Immature natural killer cell (primary cell): ENCODE data around the gene MTCL1. TPM values are rescaled to one million over a fixed set of nuclear protein-coding genes. Genes with fewer than 3 reads are reported as not detected.

ENCODE experiments used
- DNase-seq, 3 donors: peaks; one replicate each; pipeline ENCODE4 v3.0.0; 2022; ENCODE audit warnings: mixed read lengths in 1 of 3
- H3K27ac Mint-ChIP-seq, 6 donors: one replicate each; pipeline ENCODE4 v1.8.0; 2020; ENCODE audit warnings: mixed read lengths in 6 of 6, mild to moderate bottlenecking in 5 of 6, inconsistent platforms in 4 of 6, moderate library complexity in 3 of 6
- H3K27me3 Mint-ChIP-seq, 3 donors: one replicate each; pipeline ENCODE4 v1.8.0; 2020 to 2021; ENCODE audit warnings: low read depth in 3 of 3, mild to moderate bottlenecking in 3 of 3, mixed read lengths in 3 of 3, moderate library complexity in 3 of 3, inconsistent platforms in 1 of 3
- H3K36me3 Mint-ChIP-seq, 3 donors: one replicate each; pipeline ENCODE4 v1.8.0; 2020; ENCODE audit warnings: mixed read lengths in 3 of 3, inconsistent platforms in 2 of 3, mild to moderate bottlenecking in 2 of 3
- H3K4me1 Mint-ChIP-seq, 2 donors: one replicate each; pipeline ENCODE4 v1.8.0; 2020; ENCODE audit warnings: inconsistent platforms in 2 of 2, mild to moderate bottlenecking in 2 of 2, mixed read lengths in 2 of 2, moderate library complexity in 1 of 2
- H3K4me3 Mint-ChIP-seq, 5 donors: one replicate each; pipeline ENCODE4 v1.8.0; 2020; ENCODE audit warnings: mild to moderate bottlenecking in 5 of 5, mixed read lengths in 5 of 5, inconsistent platforms in 3 of 5, moderate library complexity in 3 of 5
- H3K9me3 Mint-ChIP-seq, 6 donors: one replicate each; pipeline ENCODE4 v1.8.0; 2020; ENCODE audit warnings: mild to moderate bottlenecking in 6 of 6, mixed read lengths in 6 of 6, inconsistent platforms in 4 of 6, moderate library complexity in 3 of 6
- polyA plus RNA-seq, 3 donors: library from polyadenylated mRNA; unstranded; fragments of 300-500 nt; fragmentation: Illumina TruSeq; gene quantifications; one replicate each; pipeline ENCODE4 v1.2.3, GENCODE V29; 2021

Gene MTCL1
- polyA plus RNA-seq, 3 donors from 2014 or later = not detected

- H3K4me1 Mint-ChIP-seq = no peaks in the 10 kb centered on the region
- H3K27me3 Mint-ChIP-seq = peaks cover 0 to 3% (median 2%) of the 10 kb centered on the region in 3 donors
- no peaks in the 10 kb centered on the region for H3K9me3 Mint-ChIP-seq
- H3K27ac Mint-ChIP-seq = no peak overlapping the region
- H3K36me3 Mint-ChIP-seq = no peaks in the 10 kb centered on the region
- no peak overlapping the region for H3K4me3 Mint-ChIP-seq
- DNase-seq = no peak
These were observed 91.8 kb downstream of the MTCL1 start for GRCh38 chr18:8797206-8797605.

GRCh38 chr18:8799001-8799400 is 93.6 kb downstream of the MTCL1 start:
- no peaks in the 10 kb centered on the region for H3K9me3 Mint-ChIP-seq
- H3K4me3 Mint-ChIP-seq = no peak overlapping the region
- H3K36me3 Mint-ChIP-seq = no peaks in the 10 kb centered on the region
- no peaks in the 10 kb centered on the region for H3K4me1 Mint-ChIP-seq
- no peak for DNase-seq
- H3K27ac Mint-ChIP-seq = no peak overlapping the region
- H3K27me3 Mint-ChIP-seq = peaks cover 0 to 3% (median 2%) of the 10 kb centered on the region in 3 donors

DNA sequence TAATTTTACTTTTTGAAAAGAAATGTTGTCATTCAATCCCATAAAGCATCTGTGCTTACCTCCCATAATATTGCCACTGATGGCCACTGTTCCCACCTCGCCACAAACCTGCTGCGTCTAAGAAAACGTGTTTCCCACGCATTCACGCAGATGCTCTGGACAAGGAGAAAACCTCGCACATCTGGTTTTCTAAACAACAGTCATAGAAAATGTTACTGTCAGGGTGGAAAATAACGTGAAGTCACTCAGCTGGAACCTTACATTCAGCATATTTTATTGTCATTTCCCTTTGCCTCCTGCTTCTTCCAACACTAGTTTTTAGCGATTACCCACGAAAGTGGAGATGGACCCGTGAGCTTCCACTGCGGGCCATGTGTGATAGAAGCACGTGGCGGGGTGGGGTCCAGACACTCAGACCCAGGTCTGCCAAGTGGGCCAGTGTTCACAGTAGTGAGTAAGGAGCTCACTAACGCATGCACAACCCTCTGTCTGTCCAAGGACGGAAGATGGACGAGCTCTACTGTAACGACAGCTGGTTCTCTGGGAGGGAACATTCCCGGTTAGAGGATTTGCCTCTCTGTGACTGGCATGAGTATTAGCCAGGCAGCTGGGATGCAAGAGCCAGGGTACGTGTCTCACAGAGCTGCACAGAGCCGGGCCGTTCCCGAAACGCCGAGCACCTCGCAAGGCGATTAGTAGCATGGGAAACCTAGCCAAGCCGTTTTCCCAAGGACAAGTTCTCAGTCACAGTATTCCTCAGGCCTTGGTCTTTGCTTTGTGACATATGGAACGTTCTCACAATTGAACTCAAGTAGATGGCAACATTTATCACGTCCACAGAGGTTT is 94.5 kb downstream of the MTCL1 start:
- Mint-ChIP-seq H3K27me3 (peaks cover 0 to 3% (median 2%) of the 10 kb centered on the region in 3 donors), H3K4me1 (no peaks in the 10 kb centered on the region), H3K9me3 (no peaks in the 10 kb centered on the region), H3K4me3 (no peak overlapping the region), H3K36me3 (no peaks in the 10 kb centered on the region), H3K27ac (no peak overlapping the region)
- no peak for DNase-seq

DNA sequence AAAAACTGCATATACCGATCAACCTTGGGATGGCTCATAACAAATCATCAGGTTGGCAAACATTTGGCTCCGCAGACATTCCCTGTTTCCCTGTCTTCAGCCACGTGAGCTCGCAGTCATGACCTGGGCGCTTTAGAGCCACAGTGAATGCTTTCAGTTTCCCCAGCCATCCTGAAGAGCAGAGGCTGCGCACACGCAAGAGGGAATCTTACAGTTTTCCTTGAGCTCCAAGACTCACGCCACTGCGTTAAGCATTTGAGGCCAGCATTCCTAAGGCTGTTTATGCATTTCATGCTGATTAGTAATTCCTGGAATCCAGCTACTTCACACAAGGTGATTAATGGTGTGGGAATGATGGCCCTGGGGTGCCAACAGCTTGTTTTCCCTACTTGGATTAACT is 95.1 kb downstream of the MTCL1 start:
- Mint-ChIP-seq H3K9me3 (no peaks in the 10 kb centered on the region), H3K27me3 (peaks cover 0 to 3% (median 2%) of the 10 kb centered on the region in 3 donors), H3K36me3 (no peaks in the 10 kb centered on the region), H3K4me3 (no peak overlapping the region), H3K4me1 (no peaks in the 10 kb centered on the region), H3K27ac (no peak overlapping the region)
- no peak for DNase-seq

- Mint-ChIP-seq H3K27me3 (peaks cover 0 to 3% (median 2%) of the 10 kb centered on the region in 3 donors), H3K36me3 (no peaks in the 10 kb centered on the region), H3K9me3 (no peaks in the 10 kb centered on the region), H3K27ac (no peak overlapping the region), H3K4me3 (no peak overlapping the region), H3K4me1 (no peaks in the 10 kb centered on the region)
- DNase-seq = no peak
These were observed 95.5 kb downstream of the MTCL1 start for GRCh38 chr18:8800876-8801262.

DNA sequence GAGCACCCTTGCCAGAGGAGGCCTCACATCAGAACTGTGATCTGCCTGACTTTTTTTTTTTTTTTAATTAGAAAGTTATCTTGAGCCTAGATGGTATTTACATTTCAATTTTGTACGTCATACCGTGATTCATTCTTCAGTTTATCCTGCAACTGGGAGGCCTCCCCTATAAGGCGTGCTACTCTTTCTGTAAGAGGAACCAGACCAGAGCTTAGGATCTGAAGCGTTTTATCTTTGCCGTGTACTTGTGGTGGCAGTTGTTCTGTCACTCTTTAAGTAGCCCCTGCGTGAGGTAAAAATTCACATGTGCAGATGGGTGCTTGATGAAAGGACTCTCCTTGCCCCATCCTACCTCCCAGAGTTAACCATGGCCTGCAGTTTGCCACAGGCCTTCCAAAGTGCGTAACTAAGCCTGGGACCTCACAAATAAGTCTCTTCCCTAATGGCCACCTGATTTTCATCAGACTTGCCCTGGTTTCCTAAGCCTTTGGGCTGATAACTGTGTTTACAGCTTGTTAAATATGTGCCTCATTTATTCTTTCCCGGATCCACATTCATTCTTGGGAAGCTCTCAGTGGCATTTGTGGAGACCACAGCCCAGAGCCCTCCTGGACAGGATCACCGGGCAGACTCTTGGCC is 96.0 kb downstream of the MTCL1 start:
- no peak for DNase-seq
- H3K9me3 Mint-ChIP-seq = no peaks in the 10 kb centered on the region
- H3K27me3 Mint-ChIP-seq = peaks cover 0 to 3% (median 2%) of the 10 kb centered on the region in 3 donors
- H3K27ac Mint-ChIP-seq = no peak overlapping the region
- no peaks in the 10 kb centered on the region for H3K36me3 Mint-ChIP-seq
- H3K4me3 Mint-ChIP-seq = no peak overlapping the region
- no peaks in the 10 kb centered on the region for H3K4me1 Mint-ChIP-seq

- Mint-ChIP-seq H3K27me3 (peaks cover 0 to 3% (median 2%) of the 10 kb centered on the region in 3 donors), H3K9me3 (no peaks in the 10 kb centered on the region), H3K4me1 (peaks cover 0 to 1% of the 10 kb centered on the region in 2 donors), H3K36me3 (no peaks in the 10 kb centered on the region), H3K4me3 (no peak overlapping the region), H3K27ac (no peak overlapping the region)
- no peak for DNase-seq
These were observed 96.8 kb downstream of the MTCL1 start for GRCh38 chr18:8802017-8802672.

DNA sequence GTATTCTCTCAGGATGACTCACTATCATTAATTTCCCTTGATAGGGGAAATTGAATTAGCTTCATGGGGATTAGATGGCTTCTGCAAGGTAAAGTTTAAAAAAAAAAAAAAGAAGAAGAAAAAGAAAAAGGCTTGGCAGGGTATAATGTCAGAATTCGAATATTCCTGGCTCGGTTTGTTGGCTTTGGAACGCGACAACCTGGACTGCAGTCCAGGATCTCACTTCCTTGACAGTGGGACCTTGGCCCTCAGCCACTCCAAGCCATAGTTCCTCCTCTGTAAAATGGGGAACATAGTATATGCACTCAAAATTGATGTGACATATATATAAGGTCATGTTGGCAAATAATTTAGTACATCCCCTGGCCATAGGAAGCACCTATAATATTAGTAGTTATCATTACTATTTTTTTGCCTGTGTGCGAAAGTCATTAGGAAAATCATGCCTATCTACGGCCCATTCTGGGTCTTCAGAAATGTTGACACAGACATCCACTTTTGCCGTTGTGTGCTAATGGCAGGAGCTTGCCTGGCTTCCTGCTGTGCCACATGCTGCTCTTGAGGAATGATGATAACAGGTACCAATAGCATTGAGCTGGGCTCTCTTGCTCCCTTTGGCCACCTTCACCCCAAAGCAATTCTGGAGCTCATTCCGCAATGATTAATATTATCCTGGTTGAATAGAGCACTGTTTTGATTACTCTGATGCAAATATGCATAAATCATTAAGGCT is 97.9 kb downstream of the MTCL1 start:
- Mint-ChIP-seq H3K4me3 (no peak overlapping the region), H3K27ac (no peak overlapping the region), H3K27me3 (peaks cover 0 to 7% (median 2%) of the 10 kb centered on the region in 3 donors), H3K4me1 (peaks cover 4 to 6% of the 10 kb centered on the region in 2 donors), H3K36me3 (no peaks in the 10 kb centered on the region), H3K9me3 (no peaks in the 10 kb centered on the region)
- no peak for DNase-seq

GRCh38 chr18:8803957-8804356 is 98.6 kb downstream of the MTCL1 start:
- peaks cover 0 to 8% (median 2%) of the 10 kb centered on the region in 3 donors for H3K27me3 Mint-ChIP-seq
- peaks cover 4 to 6% of the 10 kb centered on the region in 2 donors for H3K4me1 Mint-ChIP-seq
- no peak for DNase-seq
- H3K4me3 Mint-ChIP-seq = no peak overlapping the region
- H3K36me3 Mint-ChIP-seq = no peaks in the 10 kb centered on the region
- no peak overlapping the region for H3K27ac Mint-ChIP-seq
- no peaks in the 10 kb centered on the region for H3K9me3 Mint-ChIP-seq

DNA sequence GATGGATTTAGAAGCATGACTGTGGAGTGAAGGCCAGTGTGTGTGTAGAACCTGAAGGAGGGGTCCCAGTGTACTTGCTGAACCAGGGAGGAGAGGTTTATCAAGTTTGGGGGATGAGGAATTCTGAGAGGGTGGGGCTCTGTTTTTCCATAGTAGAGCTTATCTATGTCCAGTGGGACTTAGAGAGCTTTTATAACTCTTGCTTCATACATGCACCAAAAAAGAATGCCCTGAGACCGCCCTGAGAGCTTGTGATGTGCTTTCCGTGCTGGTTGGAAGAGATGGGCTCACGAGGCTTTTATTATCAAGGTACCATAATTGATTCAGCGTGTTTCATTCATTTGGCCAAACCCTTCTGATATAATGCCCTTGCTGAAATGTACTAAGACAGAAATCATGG is 100.2 kb downstream of the MTCL1 start:
- no peaks in the 10 kb centered on the region for H3K9me3 Mint-ChIP-seq
- H3K36me3 Mint-ChIP-seq = no peaks in the 10 kb centered on the region
- H3K4me1 Mint-ChIP-seq = peaks cover 4 to 6% of the 10 kb centered on the region in 2 donors
- H3K27ac Mint-ChIP-seq = no peak overlapping the region
- peaks cover 2 to 8% (median 5%) of the 10 kb centered on the region in 3 donors for H3K27me3 Mint-ChIP-seq
- H3K4me3 Mint-ChIP-seq = no peak overlapping the region
- no peak for DNase-seq

DNA sequence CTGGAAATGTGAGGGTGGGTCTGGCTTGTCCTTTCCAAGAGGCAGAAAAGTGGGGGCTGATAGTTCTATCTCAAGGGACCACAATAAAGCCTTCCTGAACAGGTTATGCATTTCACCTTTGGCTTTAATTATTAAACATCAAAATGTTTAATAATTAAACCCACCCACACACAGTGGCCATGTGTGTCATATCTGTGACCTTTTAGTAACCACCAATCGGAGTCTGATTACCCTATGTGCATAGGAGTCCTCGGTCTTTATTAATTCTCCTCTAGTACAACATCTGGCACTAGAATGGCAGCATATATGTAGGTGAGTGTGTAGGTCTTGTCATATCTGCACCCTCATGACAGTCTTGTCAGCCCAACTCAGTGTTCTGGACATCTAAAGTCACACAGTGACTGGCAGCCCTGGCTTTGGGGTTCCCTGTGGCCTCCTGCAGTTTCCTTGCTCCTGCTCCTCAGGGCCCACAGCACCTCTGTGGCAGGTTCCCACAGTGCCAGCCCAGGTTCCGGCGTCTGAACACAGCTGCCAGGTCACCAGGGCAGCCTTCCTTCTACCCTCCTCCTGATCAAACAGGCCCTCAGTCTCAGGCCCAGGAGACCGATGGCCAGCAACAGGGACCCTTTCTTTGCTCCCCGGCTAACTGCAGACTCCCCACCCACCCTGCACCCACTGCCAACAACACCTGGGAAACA is 100.9 kb downstream of the MTCL1 start:
- Mint-ChIP-seq H3K36me3 (no peaks in the 10 kb centered on the region), H3K27me3 (peaks cover 2 to 5% (median 5%) of the 10 kb centered on the region in 3 donors), H3K4me1 (peaks cover 4 to 6% of the 10 kb centered on the region in 2 donors), H3K9me3 (no peaks in the 10 kb centered on the region), H3K4me3 (no peak overlapping the region), H3K27ac (no peak overlapping the region)
- no peak for DNase-seq

DNA sequence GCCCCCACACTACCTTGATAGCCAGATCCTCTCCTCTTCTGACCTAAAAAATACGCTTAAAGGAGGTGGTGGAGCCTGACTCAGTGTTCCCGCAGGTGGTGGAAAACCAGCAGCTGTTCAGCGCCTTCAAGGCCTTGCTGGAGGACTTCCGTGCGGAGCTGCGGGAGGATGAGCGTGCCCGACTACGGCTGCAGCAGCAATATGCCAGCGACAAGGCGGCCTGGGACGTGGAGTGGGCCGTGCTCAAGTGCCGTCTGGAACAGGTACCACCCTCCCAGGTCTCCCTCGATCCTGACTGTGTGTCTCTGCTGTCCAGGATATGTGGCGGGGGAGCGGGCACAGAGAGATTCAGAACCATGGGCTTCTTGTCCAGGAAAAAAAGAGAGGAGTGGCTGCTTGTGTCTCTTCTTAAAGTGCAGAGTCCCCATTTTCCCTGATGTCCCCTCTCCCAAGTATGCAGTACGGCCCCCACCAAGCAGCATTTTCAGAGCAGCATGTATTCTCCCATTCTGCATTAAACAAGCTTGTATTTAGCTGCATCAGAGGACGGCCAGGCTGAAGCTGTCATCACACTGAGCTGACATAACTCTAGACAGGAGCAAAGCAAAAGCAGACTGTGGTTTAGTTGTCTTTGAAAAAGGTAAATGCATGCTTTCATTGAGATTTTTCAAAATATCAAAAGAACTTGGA is 101.6 kb downstream of the MTCL1 start:
- H3K4me1 Mint-ChIP-seq = peaks cover 4 to 6% of the 10 kb centered on the region in 2 donors
- DNase-seq = no peak
- H3K36me3 Mint-ChIP-seq = no peaks in the 10 kb centered on the region
- H3K27ac Mint-ChIP-seq = no peak overlapping the region
- no peaks in the 10 kb centered on the region for H3K9me3 Mint-ChIP-seq
- no peak overlapping the region for H3K4me3 Mint-ChIP-seq
- H3K27me3 Mint-ChIP-seq = peaks cover 2 to 5% (median 4%) of the 10 kb centered on the region in 3 donors

DNA sequence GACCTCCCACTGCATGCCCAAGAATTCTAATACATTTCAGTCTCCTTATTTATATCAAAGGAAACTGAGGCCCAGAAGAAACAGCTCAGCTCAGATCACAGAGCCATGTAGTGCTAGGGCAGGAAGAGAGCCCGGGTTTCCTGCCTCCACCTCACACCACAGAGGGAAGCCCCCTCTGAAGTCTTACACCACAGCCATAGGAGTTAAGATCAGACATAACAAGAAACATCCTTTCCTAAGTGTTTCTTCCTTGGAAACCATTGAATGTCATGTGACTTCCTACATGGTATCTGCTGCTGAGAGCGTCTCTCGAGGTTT is 102.1 kb downstream of the MTCL1 start:
- peaks cover 2 to 5% (median 3%) of the 10 kb centered on the region in 3 donors for H3K27me3 Mint-ChIP-seq
- no peak overlapping the region for H3K4me3 Mint-ChIP-seq
- H3K27ac Mint-ChIP-seq = no peak overlapping the region
- peak in 1 of 3 donors; percentile 5 for DNase-seq
- peaks cover 4 to 6% of the 10 kb centered on the region in 2 donors for H3K4me1 Mint-ChIP-seq
- H3K36me3 Mint-ChIP-seq = no peaks in the 10 kb centered on the region
- no peaks in the 10 kb centered on the region for H3K9me3 Mint-ChIP-seq
